ENCODE measurements around the gene ACTR1A. TPM values are rescaled to one million over a fixed set of nuclear protein-coding genes. Genes with fewer than 3 reads are reported as not detected.

The ACTR1A gene
- total RNA-seq (2022; extraction: Qiagen RNA extraction), result 87.0 to 104 TPM (median 93.8 TPM) in 5 replicates

GRCh38 chr10:102502337-102503151, at the start of gene ACTR1A:
ACTR1A (minus strand) TSS chr10:102502712; CDS start chr10:102502647, 65 bp downstream.

GRCh38 chr10:102503264-102504178, 1.0 kb upstream of the ACTR1A start, which contains the start of gene SUFU:
SUFU (plus strand) TSS chr10:102503972; CDS start chr10:102504153, 181 bp downstream.

GRCh38 chr10:102451105-102451969, 51.2 kb downstream of the ACTR1A start, which contains the start of gene C10orf95:
C10orf95 (minus strand) TSS chr10:102451543; CDS start chr10:102451093, 450 bp downstream.

DNA sequence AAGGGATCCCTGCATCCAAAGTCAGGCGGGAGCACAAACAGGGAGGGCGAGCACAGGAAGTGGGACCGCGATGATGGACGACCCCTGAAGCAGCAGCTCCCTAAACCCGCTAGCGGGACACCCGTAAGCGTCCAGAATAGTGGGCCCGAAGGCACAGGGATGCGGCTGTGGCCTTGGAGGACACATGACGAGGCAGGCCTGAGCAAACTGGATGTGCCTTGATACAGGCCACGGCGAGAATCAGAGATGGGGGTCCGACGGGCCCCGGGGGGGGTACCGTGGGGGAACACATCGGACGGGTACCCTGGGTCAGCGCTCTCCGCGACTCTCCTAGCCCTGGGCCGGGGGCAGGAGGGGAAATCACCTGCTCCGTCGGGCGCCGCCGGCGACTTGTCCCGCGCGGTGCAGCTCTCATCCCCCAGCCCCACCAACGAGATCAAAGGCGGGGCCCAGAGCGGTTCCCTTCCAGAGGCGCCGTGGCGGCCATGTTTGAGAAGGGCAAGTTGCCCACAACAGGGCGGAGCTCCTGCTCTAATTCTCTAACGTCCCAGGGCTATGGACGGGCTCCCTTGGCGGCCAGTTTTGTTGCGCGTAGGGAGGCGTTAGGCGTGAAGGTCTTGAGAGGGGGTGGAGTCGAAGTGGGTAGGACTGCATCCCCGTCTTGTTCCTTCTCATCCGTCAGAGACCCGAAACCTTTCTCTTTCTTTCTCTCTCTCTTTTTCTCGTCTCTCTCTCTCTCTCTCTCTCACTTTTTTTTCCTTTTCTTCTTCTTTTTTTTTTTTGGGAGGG, 70.2 kb downstream of the ACTR1A start, which contains the start of gene CUEDC2:
CUEDC2 (minus strand) TSS at position 413 of the 789 bp plus-strand sequence. CDS start 7,386 bp downstream, outside the sequence.

Other genes with a start within 250 kb of the ACTR1A start
- 36.8 to 61.2 TPM (median 49.2 TPM) in 5 replicates for gene NFKB2, start 107.0 kb downstream of the ACTR1A start, total RNA-seq (2022; extraction: Qiagen RNA extraction)
- 0.25 to 0.78 TPM (median 0.43 TPM) in 5 replicates for gene PSD, start 83.9 kb downstream of the ACTR1A start, total RNA-seq (2022; extraction: Qiagen RNA extraction)
- 5.5 to 10.7 TPM (median 8.3 TPM) in 5 replicates for gene FBXL15, start 81.9 kb downstream of the ACTR1A start, total RNA-seq (2022; extraction: Qiagen RNA extraction)
- gene CUEDC2, start 70.1 kb downstream of the ACTR1A start, total RNA-seq (2022; extraction: Qiagen RNA extraction), result 60.2 to 67.8 TPM (median 64.1 TPM) in 5 replicates
- 0.09 to 0.20 TPM (median 0.14 TPM) in 5 replicates for gene C10orf95, start 51.2 kb downstream of the ACTR1A start, total RNA-seq (2022; extraction: Qiagen RNA extraction)
- gene SUFU, start 1.3 kb upstream of the ACTR1A start, total RNA-seq (2022; extraction: Qiagen RNA extraction), result 5.8 to 8.0 TPM (median 7.3 TPM) in 5 replicates
- 45.3 to 51.3 TPM (median 46.2 TPM) in 5 replicates for gene TRIM8, start 141.8 kb upstream of the ACTR1A start, total RNA-seq (2022; extraction: Qiagen RNA extraction)
- gene ARL3, start 211.7 kb upstream of the ACTR1A start, total RNA-seq (2022; extraction: Qiagen RNA extraction), result 13.2 to 15.4 TPM (median 14.6 TPM) in 5 replicates
- gene SFXN2, start 211.9 kb upstream of the ACTR1A start, total RNA-seq (2022; extraction: Qiagen RNA extraction), result 3.0 to 4.1 TPM (median 3.4 TPM) in 5 replicates
- gene WBP1L, start 241.2 kb upstream of the ACTR1A start, total RNA-seq (2022; extraction: Qiagen RNA extraction), result 23.6 to 29.5 TPM (median 26.9 TPM) in 5 replicates